Stimulated activated CD4-positive, alpha-beta T cell treated with anti-CD3 and anti-CD28 coated beads, TNF-alpha, amount 100 ng/mL, for 24 hours (primary cell): ENCODE results near the gene TFDP1.
A peak's percentile ranks its signal among the peaks of the same experiment; 100 is the strongest.

Experiments used
- DNase-seq, 3 experiments: peaks; one replicate each; pipeline ENCODE4 v3.0.0-alpha.2; 2020; ENCODE audit warnings: low read depth in 3 of 3

Gene TFDP1, protein sequence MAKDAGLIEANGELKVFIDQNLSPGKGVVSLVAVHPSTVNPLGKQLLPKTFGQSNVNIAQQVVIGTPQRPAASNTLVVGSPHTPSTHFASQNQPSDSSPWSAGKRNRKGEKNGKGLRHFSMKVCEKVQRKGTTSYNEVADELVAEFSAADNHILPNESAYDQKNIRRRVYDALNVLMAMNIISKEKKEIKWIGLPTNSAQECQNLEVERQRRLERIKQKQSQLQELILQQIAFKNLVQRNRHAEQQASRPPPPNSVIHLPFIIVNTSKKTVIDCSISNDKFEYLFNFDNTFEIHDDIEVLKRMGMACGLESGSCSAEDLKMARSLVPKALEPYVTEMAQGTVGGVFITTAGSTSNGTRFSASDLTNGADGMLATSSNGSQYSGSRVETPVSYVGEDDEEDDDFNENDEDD

DNA sequence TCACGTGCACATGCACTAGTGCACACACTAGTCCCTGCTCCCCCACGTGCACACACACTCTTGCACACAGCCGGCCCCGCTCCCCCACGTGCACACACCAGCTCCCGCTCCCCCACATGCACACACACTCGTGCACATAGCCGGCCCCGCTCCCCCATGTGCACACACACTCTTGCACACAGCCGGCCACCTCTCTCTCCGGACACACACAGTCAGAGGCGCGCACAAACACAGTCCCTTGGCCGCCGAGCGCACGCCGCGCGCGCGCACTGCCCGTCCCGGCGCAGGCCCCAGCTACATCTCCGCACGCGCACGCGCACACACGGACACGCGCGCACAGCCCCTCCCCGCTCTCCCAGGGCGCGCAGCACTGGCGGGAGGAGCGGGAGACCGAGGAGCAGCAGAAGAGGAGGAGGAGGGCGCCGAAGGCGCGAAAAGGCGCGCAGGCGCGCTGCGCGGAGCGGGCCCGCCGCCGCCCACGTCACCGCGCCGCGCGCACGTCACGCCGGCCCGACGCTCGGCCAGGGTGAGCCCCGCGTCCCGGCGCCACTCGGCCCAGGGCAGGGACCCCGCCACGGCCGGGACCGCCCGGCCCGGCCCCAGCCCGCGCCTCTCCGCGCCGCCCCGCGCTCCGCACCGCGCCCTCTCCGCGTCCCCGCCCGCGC is at the start of gene TFDP1:
TSS of gene TFDP1 (plus strand) at position 549 of the 665 bp plus-strand sequence. CDS start 1,085 bp downstream, outside the sequence.
- peak; percentile 65 to 88 (median 74) for DNase-seq

DNA sequence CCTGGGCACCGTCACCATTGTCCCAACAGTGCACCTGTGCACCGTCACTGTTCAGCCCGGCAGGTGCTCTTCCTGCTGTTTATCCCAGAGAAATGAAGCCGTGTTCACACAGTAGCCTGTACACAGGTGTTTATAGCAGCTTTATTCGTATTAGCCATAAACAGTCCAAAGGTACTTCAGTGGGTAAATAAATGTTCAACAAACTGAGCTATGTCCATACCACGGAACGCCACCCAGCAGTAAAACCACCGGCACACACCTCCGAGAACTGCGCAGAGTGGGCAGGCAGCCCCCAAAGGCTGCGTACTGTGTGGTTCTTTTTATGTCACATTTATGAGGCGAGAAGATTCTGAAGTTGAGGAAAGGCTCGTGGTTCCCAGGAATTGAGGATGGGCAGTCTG is 49.2 kb upstream of the TFDP1 start:
- no peak for DNase-seq

DNA sequence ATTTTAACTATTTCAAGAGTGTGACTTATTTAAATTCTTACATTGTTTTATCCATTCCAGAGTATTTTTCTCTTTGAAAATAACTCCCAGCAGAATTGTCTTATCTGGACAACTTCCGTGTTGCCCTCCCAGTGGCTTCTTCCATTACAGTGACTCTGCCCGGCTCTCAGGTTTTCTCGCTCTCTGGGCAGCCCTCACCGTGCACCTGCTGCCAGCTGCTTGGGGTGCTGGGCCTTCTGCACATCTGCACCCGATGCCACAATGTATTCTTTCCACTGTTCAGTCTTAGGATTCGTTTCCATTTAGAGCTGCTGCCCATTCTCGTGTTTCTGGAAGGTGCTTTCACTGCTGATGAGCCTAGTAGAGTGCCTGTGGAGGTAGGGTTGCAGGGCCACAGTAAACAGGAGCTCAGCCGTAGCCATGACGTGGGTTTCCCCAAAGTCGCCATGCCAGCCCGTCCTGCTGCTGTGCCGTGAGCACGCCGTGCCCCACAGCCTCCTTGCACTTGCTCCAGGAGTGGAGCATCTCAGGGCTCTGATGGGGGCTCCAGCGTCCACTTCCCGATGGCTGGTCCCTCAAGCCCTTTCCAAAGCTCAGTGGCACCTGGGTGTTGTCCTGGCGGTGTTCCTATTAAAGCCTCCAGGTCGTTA is 48.0 kb upstream of the TFDP1 start:
- no peak for DNase-seq

DNA sequence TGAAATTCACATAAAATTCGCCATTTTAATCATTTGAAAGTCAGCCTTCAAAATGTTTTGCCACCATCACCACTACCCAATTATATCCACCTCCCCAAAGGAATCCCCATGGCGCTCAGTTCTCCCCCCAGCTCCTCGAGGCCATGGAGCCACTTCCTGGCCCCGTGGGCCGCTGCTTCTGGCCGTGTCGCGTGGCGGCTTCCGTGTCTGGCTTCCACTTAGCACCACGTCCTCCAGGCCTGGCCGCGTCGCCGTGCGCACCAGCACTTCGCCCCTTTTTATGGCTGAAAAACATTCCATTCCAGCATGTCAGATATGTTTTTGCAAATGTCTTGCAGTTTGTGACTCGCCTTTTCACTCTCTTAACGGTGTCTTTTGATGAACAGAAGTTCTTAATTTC is 47.3 kb upstream of the TFDP1 start:
- no peak for DNase-seq

DNA sequence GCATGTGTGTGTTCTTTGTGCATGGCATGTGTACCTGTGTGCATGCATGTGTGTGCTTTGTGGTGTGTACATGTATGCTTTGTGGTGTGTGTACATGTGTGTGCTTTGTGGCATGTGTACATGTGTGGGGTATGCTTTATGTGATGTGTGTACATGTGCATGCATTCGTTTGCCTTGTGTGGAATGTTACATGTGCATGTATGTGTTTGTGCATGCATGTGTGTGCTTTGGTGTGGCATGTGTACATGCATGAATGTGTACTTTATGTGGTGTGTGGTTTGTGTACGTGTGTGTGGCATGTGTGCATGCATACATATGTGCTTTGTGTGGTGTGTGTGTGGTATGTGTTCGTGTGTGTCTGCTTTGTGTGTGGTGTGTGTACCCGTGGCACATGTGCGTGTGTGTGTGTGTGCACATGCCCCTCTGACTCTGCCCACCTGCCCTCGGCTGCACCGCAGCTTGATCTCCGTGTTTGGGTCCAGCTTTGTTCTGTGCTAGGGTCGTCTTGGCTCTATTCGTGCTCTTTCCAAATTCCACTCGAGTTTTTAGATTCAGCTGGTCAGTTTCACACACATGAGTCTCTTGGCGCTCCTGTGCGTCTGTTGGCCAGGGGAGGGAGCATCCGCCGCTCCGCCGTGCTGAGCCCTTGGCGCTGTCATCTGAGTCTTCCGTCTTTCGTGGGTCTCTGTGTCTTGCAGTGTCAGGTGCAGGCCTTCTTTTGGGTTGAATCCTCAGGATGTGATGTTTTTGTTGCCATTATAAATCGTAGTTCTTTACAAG is 46.5 kb upstream of the TFDP1 start:
- DNase-seq = no peak

DNA sequence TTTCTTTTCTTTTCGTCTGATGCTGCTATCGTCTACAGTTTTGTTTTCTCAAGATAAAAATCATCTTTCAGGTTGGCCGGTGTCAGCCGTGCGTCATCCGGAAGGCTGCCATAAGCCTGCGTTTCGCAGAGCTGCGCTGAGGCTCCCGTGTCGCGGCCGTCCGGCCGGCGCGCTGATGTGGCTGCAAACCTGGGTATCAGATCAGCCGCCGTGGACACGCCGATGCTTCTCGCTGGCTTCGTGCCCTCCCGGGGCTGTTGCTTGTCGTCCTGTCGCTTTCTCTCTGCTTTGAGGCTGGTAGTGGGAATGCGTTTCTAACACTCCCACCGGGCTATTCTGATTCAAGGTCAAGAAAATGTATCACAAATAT is 45.9 kb upstream of the TFDP1 start:
- DNase-seq = no peak

DNA sequence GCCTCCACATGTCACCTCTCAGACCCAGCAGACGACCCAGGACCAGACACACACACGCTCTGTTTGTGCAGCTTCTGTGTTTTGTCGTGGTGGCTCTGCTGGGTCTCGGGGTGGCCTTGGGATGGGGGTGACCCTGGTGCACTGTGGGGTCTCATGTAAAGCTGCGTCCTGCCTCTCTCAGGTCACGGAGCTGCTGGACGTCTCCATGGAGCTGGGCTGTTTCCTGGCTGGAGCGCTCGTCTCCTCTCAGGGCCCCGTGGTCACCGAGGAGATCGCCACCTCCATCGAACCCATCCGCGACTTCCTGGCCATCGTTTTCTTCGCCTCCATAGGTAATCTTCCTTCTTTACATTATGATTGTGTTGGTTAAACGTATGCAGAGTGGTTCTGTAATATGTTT is 45.4 kb upstream of the TFDP1 start:
- no peak for DNase-seq

DNA sequence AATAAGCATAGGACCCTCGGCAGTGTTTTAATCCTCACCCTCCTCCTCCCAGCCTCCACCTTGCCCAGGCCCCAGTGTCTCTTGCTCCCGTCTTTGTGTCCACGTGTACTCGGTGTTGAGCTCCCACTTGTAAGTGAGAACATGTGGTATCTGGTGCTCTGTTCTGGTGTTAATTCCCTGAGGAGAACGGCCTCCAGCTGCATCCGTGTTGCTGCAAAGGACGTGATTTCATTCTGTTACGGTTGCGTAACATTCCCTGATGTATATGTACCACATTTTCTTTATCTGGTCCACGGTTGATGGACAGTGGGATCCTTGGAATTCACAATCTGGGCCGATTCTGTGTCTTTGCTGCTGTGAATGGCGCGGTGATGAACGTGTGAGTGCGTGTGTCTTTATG is 44.7 kb upstream of the TFDP1 start:
- no peak for DNase-seq

DNA sequence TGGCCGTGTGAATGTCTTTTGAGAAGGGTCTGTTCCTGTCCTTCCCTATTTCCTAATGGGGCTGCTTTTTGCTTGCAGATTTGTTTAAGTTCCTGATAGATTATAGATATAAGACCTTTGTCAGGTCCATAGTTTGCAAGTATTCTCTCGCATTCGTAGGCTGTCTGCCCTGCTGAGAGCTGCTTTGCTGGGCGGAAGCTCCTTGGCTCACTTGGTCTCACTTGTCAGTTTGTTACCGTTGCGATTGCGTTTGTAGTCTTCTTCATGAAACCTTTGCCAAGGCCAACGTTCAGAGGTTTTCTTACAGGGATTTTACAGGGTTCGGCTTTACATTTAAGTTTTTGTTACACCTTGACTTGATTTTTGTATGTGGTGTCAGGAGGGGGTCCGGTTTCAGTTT is 44.0 kb upstream of the TFDP1 start:
- no peak for DNase-seq

DNA sequence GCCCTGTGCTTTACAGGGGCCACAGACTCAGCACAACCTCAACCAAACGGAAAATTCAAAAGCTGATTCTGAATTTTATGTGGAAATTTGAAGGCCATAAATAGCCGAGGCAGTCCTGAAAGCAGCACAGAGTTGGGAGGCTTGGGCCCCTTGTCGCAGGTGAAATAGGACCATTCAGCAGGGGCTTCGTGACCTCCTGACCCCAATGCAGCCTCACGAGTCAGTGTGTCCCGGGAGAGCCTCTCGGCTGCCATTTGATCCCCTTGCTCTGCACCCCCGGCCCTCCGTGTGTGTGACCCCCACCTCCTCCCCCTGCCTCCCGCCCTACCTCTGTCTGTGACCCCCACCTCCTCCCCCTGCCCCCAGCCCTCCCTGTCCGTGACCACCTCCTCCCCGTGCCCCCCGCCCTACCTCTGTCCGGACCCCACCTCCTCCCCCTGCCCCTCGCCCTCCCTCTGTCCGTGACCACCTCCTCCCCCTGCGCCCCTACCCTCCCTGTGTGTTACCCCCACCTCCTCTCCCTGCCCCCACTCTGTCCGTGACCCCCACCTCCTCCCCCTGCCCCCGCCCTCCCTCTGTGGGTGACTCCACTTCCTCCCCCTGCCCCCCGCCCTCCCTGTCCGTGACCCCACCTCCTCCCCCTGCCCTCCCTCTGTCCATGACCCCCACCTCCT is 41.7 kb upstream of the TFDP1 start:
- no peak for DNase-seq

DNA sequence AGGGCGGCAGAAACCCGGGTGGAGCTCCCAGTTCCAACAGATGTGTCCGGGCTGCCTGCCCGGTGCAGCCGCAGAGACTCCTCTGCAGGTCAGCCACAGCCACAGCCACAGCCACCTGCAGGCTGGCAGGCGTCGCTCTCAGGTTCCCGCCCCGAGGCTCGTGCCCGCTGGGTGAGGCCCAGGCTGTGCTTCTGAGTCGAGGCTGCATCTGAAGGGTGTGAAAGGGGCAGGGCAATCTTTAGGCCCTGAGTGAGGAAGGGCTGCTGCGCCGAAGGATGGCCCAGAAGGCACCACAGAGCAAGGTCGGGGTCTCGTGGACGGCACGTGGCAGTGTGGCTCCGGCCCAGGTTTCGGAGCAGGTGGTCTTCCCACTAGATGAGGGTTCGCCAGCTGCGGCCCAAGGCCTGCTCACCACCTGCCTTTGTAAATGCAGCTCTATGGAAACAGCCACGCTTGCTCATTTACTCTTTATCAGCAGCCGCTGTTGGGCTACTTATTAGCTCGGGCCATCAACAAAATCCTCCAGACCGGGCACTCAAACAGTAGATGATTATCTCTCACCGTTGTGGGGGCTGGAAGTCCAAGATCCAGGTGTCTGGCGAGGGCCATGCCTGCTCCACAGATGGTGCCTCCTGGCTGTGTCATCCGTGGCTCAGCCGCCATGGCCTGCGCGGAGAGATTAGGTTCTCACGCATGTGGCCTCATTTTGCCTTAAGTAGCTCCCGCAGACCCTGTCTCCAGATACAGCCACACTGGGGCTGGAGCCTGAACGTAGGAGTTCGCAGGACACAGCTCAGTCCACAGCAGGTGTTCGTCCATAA is 40.3 kb upstream of the TFDP1 start:
- DNase-seq = no peak

DNA sequence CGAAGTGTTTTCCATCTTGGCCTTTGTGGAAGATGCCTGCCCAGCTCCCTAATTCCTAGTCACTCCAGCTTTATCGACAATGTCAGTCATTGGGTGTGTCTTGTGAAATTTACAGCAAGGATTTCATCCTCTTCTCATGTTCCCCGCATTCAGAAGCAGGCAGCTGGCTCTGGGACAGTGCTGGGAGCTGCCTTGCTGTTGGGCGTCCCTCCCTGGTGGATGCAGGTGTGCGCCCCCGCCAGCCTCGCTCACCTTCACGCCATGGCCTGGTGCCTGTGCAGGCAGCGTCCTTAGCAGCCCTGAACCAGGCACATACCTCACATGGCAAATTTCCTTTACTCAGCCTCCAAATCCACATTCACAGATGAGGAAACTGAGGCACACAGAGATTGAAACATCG is 39.7 kb upstream of the TFDP1 start:
- DNase-seq = no peak

DNA sequence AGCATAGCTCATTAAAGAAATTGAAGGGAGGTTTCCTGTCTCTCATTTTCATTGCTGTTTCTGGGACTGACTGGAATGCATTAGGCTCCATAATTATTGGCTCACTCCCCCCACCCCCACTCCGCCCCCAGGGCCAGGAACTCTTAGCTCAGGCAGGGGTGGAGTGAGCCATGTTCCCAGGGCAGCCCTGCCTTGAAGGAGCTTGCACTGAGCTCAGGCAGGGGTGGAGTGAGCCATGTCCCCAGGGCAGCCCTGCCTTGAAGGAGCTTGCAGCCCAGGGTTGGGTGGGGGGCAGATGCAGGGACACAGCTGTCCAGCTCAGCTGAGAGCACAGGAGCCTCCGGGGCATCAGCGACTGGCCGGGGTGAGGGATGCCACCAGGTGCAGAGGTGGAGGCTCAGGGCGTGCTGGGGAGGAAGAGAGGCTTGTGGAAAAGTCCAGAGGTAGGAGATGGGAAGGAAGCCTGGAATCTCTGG is 39.1 kb upstream of the TFDP1 start:
- no peak for DNase-seq

DNA sequence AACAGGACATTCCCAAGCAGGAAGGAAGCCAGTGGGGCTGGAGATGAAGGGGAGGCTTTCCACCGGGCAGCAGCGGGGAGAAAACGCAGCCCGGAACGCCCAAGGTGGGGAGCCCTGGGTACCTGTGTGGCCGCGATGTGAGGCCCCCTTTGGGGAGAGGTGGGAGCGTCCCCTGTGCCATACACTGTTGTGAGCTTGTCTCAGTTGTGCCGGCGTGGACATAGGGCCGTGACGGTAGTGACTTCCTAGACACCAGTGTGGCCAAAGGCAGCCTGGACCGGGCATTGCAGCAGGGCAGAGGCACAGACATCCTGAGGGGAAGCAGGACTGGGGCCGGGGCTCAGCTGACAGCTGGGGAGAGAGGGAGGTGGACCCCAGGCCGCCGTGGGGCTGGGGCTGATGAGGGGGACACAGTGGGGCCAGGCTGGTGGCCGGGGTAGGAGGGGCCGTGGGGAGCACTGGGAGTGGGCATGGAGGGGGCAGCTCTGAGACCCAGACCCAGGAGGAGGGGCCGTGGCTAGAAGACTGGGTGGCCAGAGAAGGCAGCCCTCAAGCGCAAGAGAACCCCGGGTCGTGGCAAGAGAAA is 38.5 kb upstream of the TFDP1 start:
- DNase-seq = no peak

DNA sequence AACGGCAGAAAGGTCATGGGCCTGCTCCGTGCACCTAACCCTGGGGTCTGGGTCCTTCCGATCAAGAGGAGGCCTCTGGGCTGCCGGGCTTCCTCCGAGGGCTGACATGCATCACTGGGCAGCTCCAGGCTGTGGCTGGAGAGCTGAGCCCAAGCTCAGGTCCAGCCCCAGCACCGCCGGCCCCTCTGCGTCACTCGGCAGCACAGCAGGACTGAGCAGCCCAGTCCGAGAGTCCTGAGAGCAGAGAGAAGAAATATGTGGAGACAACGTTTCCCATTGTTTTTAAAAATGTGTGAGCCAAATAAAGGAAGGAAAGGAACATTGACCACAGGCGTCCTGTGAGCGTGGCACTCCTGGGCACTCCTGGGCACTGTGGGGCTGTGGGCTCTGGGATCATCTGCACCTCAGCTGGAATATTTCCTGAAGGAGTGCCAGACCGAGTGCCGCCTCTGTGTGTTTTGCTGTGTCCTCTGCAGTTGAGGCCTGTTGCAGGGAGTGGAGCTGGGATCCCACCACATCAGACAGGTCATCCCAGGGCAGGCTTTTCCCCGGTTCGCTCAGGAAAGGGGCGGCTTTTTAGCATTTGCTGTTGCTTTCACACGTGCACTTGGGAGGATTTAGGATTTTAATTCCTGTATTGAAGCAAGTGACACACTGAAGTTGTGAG is 37.8 kb upstream of the TFDP1 start:
- no peak for DNase-seq

DNA sequence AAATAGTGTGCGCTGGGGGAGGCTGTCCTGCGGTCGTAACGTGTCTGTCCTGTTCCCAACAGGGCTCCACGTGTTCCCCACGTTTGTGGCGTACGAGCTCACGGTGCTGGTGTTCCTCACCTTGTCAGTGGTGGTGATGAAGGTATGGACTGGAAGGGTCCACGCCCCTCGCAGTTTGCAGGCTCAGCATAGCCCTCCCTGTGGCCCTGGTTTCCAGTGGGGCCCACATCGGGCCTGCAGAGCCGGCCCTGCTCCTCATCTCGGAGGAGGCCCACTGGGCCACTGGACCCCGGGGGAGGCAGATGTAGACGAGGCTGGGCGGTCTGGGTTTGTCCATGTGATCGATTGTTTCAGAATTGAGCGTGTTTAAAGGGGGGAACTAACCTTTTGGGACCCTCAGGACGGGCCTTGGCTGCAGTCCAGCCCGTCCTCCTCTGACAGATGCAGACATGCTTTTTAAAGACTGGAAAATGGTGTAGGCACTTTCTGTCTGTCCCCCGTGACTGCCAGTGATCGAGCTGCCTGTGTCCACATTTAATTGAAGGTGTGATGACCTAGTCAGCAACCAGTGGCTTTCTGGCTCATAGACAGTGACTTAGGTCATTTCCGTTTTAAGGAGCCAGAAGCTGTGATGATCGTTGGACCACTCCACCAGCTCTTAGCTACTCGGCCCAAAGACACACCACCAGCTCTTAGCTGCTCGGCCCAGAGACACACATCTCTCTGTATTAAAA is 37.1 kb upstream of the TFDP1 start:
- DNase-seq = no peak

DNA sequence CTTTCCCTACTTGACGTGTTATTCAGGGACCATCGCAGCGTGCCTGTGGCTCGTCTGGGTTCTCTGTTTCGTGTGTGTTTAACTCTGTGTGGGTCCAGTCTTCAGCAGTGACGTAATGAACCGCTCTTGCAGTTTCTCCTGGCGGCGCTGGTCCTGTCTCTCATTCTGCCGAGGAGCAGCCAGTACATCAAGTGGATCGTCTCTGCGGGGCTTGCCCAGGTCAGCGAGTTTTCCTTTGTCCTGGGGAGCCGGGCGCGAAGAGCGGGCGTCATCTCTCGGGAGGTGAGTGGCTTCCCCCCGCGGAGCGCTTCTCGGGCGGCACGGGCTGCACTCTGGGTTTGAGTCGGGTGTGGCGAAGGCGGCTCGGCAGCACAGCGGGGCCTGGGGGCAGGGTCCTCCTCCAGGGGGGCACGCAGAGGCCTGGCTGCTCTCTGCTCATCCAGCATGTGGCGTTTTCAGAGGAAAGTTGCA is 36.3 kb upstream of the TFDP1 start:
- DNase-seq = no peak

DNA sequence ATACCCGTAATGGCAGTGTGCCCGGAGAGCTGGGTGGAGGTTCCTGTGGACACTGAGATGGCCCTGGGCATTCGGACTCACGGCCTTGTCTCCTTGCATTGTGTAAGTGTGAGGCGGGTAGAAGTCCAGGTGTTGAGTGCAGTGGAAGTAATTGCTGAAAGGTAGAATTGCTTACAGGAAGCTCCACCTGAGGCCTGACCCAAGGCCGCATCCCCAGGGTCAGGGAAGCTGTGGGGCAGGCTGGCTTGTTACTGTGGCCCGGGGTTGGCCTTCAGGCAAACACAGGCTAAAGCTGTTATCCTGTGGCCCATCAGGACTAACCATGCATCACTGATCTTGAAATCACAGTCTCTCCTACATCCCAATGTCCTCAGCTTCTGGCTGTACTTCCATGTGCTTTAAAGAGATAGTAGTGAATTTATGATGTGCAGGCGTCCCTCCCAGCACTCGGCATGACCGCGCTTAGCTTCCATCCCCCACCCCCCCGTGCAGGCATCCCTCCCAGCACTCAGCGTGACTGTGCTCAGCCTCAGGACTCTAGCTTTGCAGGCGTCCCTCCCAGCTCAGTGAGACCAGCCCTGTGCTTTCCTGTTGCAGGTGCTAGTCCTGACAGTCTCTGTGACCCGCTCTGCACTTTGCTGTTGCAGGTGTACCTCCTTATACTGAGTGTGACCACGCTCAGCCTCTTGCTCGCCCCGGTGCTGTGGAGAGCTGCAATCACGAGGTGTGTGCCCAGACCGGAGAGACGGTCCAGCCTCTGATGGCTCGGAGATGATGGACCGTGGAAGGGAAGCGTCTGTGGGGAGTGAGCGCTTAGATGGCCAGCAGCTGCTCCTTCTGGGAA is 35.6 kb upstream of the TFDP1 start:
- no peak for DNase-seq
